Activated CD8-positive, alpha-beta memory T cell treated with anti-CD3 and anti-CD28 coated beads for 36 hours (primary cell): ENCODE measurements around the gene NFKBIZ. TPM values are rescaled to one million over a fixed set of nuclear protein-coding genes. Genes with fewer than 3 reads are reported as not detected.
"Not testable (repeated sequence)": the region's sequence is repeated elsewhere in the genome, so short reads cannot be mapped to it uniquely, and the experiment has no call there.

Source experiments
- CTCF ChIA-PET: fragments of 350-600 bp; sonication (Branson Sonifier 250); formaldehyde crosslinking; loops from one replicate; lab custom pipeline; 2021; ENCODE audit warnings: antibody characterized with exemption; lab: Charles Lee
- POLR2A ChIA-PET: fragments of 350-600 bp; sonication (Branson Sonifier 250); formaldehyde crosslinking; loops from one replicate; lab custom pipeline; 2021; ENCODE audit warnings: antibody characterized with exemption; lab: Charles Lee
- total RNA-seq, 2 experiments: library from RNA; stranded (reverse); gene quantifications; one replicate each; pipeline ENCODE4 v1.2.3, GENCODE V29; 2021

Gene NFKBIZ
- total RNA-seq, 2 experiments from 2014 or later: 34.0 to 36.6 TPM

GRCh38 chr3:101888653-101889052 is 39.3 kb downstream of the NFKBIZ start:
- ChIA-PET CTCF (no interaction called here), POLR2A (no interaction called here)

GRCh38 chr3:101890716-101891115 is 41.4 kb downstream of the NFKBIZ start:
- ChIA-PET POLR2A (no interaction called here), CTCF (no interaction called here)

GRCh38 chr3:101892648-101893047 is 43.3 kb downstream of the NFKBIZ start:
- POLR2A ChIA-PET: no interaction called here
- CTCF ChIA-PET: no interaction called here

GRCh38 chr3:101896083-101896757 is 46.9 kb downstream of the NFKBIZ start:
- CTCF ChIA-PET: no interaction called here
- POLR2A ChIA-PET: no interaction called here

GRCh38 chr3:101897013-101897412 is 47.7 kb downstream of the NFKBIZ start:
- CTCF ChIA-PET: no interaction called here
- POLR2A ChIA-PET: no interaction called here

- CTCF ChIA-PET: no interaction called here
- POLR2A ChIA-PET: no interaction called here
Measured at GRCh38 chr3:101898039-101898438, 48.7 kb downstream of the NFKBIZ start.

- ChIA-PET POLR2A (no interaction called here), CTCF (no interaction called here)
Measured at GRCh38 chr3:101898752-101899169, 49.4 kb downstream of the NFKBIZ start.

- CTCF ChIA-PET: no interaction called here
- POLR2A ChIA-PET: no interaction called here
Measured at GRCh38 chr3:101900316-101900715, 51.0 kb downstream of the NFKBIZ start.

GRCh38 chr3:101900736-101901135 is 51.4 kb downstream of the NFKBIZ start:
- CTCF ChIA-PET: no interaction called here
- POLR2A ChIA-PET: no interaction called here

GRCh38 chr3:101902041-101902440 is 52.7 kb downstream of the NFKBIZ start:
- ChIA-PET CTCF (no interaction called here), POLR2A (no interaction called here)

- ChIA-PET POLR2A (no interaction called here), CTCF (no interaction called here)
Measured at GRCh38 chr3:101903451-101903871, 54.1 kb downstream of the NFKBIZ start.

GRCh38 chr3:101905573-101905972 is 56.3 kb downstream of the NFKBIZ start:
- CTCF ChIA-PET, POLR2A ChIA-PET: not testable (repeated sequence)

Other genes starting within 250 kb of the NFKBIZ start
- gene ZBTB11, start 172.4 kb upstream of the NFKBIZ start, total RNA-seq: 10 to 100 TPM; 27.1 to 29.8 TPM
- 1,000 to 10,000 TPM; 1,627 to 1,629 TPM for gene RPL24, start 162.8 kb upstream of the NFKBIZ start, total RNA-seq
- 10 to 100 TPM; 18.5 to 22.3 TPM for gene CEP97, start 124.9 kb upstream of the NFKBIZ start, total RNA-seq
- 10 to 100 TPM; 16.3 to 16.8 TPM for gene NXPE3, start 70.3 kb upstream of the NFKBIZ start, total RNA-seq